Ishikawa (cell line): Measurements from ENCODE around the gene C14orf93.

Source experiments
- CEBPB ChIP-seq: IDR thresholded peaks from 2 replicates; pipeline ENCODE4 v1.6.1; 2012
- CREB1 ChIP-seq: IDR thresholded peaks from 2 replicates; pipeline ENCODE4 v1.6.1; 2012; ENCODE audit warnings: low read depth
- EGR1 ChIP-seq: IDR thresholded peaks from 2 replicates; pipeline ENCODE4 v1.6.1; 2012
- EP300 ChIP-seq: IDR thresholded peaks from 2 replicates; pipeline ENCODE4 v1.6.1; 2012; ENCODE audit warnings: borderline replicate concordance
- FOXM1 ChIP-seq: IDR thresholded peaks from 2 replicates; pipeline ENCODE4 v1.6.1; 2012; ENCODE audit warnings: low read depth, borderline replicate concordance
- NFIC ChIP-seq: IDR thresholded peaks from 2 replicates; pipeline ENCODE4 v1.6.1; 2012
- RAD21 ChIP-seq: IDR thresholded peaks from 2 replicates; pipeline ENCODE4 v1.6.1; 2012; ENCODE audit warnings: low read depth
- REST ChIP-seq: IDR thresholded peaks from 2 replicates; pipeline ENCODE4 v1.6.1; 2012; ENCODE audit warnings: low read depth, mild to moderate bottlenecking
- TAF1 ChIP-seq: IDR thresholded peaks from 2 replicates; pipeline ENCODE4 v1.6.1; 2012; ENCODE audit warnings: low read depth, mild to moderate bottlenecking
- TCF12 ChIP-seq: IDR thresholded peaks from 2 replicates; pipeline ENCODE4 v1.6.1; 2012; ENCODE audit warnings: low read depth
- TEAD4 ChIP-seq: IDR thresholded peaks from 2 replicates; pipeline ENCODE4 v1.6.1; 2012
- YY1 ChIP-seq: IDR thresholded peaks from 2 replicates; pipeline ENCODE4 v1.6.1; 2012; ENCODE audit warnings: low read depth
- ZBTB7A ChIP-seq: IDR thresholded peaks from 2 replicates; pipeline ENCODE4 v1.6.1; 2012; ENCODE audit warnings: low read depth
- TF ChIP-seq, protein P1 (sequence below): IDR thresholded peaks from 2 replicates; pipeline ENCODE4 v1.6.1; 2012
- TF ChIP-seq, protein P2 (sequence below): IDR thresholded peaks from 2 replicates; pipeline ENCODE4 v1.6.1; 2012

The C14orf93 gene

DNA sequence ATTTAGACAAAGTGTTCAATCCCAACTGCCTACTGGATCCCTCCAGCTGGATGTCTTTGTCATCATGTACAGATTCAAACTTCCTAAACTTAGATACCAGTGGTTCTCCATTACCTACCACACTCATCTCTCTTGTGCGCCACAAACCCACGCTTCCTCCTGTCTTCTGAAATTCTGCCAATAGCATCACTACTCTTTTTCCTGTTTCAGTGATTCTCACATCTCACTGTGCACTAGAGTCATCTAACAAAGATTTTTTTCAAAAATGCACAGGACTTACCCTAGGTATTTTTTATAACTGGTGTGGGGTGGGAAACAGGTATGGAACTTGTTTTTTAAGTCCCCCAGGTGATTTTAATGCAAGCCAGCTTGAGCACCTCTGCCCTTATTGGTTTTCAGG is 18.9 kb upstream of the C14orf93 start:
- no peak for TF ChIP-seq CEBPB
- TF ChIP-seq, protein P1, sequence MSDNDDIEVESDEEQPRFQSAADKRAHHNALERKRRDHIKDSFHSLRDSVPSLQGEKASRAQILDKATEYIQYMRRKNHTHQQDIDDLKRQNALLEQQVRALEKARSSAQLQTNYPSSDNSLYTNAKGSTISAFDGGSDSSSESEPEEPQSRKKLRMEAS = no peak
- no peak for TF ChIP-seq TEAD4

GRCh38 chr14:23025151-23025814 is 15.3 kb upstream of the C14orf93 start:
- TF ChIP-seq, protein P1 = no peak
- TF ChIP-seq, protein P2, sequence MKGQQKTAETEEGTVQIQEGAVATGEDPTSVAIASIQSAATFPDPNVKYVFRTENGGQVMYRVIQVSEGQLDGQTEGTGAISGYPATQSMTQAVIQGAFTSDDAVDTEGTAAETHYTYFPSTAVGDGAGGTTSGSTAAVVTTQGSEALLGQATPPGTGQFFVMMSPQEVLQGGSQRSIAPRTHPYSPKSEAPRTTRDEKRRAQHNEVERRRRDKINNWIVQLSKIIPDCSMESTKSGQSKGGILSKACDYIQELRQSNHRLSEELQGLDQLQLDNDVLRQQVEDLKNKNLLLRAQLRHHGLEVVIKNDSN = no peak
- TF ChIP-seq NFIC (no peak), FOXM1 (no peak), CEBPB (no peak), TAF1 (no peak), EGR1 (no peak), EP300 (no peak), RAD21 (no peak), CREB1 (no peak), REST (no peak), ZBTB7A (no peak), YY1 (no peak), TEAD4 (no peak), TCF12 (no peak)

DNA sequence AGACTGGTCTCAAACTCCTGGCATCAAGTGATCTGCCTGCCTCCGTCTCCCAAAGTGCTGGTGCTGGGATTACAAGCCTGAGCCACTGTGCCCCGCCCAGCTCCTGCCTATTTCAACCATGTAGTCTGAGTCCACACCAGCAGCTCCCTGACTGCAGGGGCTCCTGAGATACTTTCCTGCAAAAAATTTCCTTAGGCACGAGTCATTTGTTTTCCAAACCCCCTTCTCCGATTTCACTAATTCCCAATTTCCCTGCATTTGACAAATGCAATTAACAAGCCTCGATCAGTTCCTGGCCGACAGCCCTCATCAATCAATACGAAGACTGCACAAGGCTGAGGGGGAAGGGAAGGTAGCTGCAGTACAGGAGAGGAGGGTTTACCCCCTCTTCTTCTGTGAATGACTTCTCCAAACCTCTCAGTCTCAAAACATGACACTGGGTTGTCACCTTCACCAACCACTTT is 14.7 kb upstream of the C14orf93 start:
- TF ChIP-seq YY1 = no peak
- TF ChIP-seq CEBPB = no peak
- TF ChIP-seq, protein P2 = no peak
- no peak for TF ChIP-seq REST
- TF ChIP-seq CREB1 = no peak
- no peak for TF ChIP-seq NFIC
- TF ChIP-seq FOXM1 = no peak
- no peak for TF ChIP-seq EGR1
- TF ChIP-seq TAF1 = no peak
- no peak for TF ChIP-seq EP300
- TF ChIP-seq TEAD4 = no peak
- TF ChIP-seq ZBTB7A = no peak
- TF ChIP-seq, protein P1 = no peak
- TF ChIP-seq TCF12 = no peak
- TF ChIP-seq RAD21 = no peak

DNA sequence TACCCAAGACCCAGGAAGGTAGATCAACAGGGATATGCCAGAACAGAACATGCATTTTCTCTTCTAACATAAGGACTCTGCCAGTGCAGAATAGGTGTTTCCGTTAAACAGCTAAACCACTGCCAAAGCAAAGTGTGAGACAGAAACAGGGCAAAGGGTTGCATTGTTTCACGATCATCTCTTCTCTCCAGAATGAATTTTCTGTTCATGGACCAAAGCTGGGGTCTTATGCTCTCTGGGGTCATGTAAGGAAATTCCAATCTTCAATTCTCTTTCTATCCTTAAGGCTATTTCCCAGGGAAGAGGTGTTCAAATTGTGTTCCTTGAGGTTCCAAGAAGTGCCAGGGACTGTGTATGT is 13.8 kb upstream of the C14orf93 start:
- TF ChIP-seq FOXM1 = no peak
- no peak for TF ChIP-seq REST
- TF ChIP-seq, protein P2 = no peak
- TF ChIP-seq CEBPB = no peak
- no peak for TF ChIP-seq EP300
- no peak for TF ChIP-seq ZBTB7A
- TF ChIP-seq TCF12 = no peak
- TF ChIP-seq CREB1 = no peak
- no peak for TF ChIP-seq TAF1
- TF ChIP-seq RAD21 = no peak
- TF ChIP-seq NFIC = no peak
- TF ChIP-seq TEAD4 = no peak
- no peak for TF ChIP-seq YY1
- TF ChIP-seq, protein P1 = no peak
